NCI-H1105 (cell line): ENCODE results near the gene ZNF831.

ENCODE experiments used
- DNase-seq: peaks from one replicate; lab custom pipeline; 2025; lab: John Stamatoyannopoulos, UW

Gene ZNF831

GRCh38 chr20:59181936-59182335 is 18.3 kb downstream of the ZNF831 start:
- DNase-seq = no peak

DNA sequence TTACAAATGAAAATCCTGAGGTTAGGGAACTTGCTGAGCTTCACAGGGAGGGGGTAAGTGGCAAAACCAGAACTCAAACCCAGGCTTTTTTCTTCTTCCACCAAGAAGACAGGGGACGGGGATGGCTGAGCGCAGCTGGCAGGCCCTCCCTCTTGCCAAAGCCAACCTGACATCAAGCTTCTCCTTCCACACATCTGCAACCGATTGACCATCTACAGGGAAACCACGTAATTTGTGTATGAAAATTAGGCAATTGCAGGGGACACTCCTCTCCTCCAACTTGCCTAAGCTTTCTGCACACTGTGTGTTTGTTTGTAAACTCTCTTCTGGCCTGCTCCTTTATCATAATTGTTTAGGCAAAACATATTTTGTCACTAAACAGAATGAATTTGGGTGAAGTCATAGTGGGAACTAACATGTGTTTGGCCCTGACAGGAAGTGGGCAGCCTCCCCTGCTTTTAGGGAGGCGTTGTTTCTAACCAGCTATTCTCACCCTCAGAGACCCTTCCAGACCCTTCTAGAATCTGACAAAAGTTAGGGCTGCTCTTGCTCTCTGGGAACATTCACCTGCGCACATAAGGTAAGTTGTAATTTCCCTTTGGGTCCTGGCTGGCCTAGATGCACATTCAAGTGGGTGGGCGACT is 18.9 kb downstream of the ZNF831 start:
- DNase-seq = no peak

- no peak for DNase-seq
These were observed 20.1 kb downstream of the ZNF831 start for GRCh38 chr20:59183751-59184150.

GRCh38 chr20:59184880-59185447 is 21.3 kb downstream of the ZNF831 start:
- no peak for DNase-seq

GRCh38 chr20:59185809-59186208 is 22.2 kb downstream of the ZNF831 start:
- no peak for DNase-seq

DNA sequence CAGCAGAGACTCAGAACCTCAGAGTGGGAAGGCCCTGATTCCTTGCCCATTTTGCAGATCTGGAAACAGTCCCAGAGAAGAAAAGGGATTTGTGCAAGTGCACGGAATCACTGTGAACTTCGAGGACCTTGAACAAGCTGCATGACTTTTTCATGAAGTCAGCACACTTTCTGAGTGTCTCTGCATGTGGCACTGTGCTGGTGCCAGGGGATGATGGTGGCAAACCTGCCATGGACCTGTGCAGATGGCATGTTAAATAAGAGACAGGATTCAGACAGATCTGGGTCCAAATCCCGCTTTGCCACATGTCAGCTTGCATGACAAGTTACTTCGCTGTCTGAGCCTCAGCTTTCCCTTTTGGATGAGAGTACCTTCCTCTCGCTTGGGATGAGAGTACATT is 26.8 kb downstream of the ZNF831 start:
- no peak for DNase-seq

- no peak for DNase-seq
These were observed 27.6 kb downstream of the ZNF831 start for GRCh38 chr20:59191036-59191755.

- DNase-seq = no peak
These were observed 28.3 kb downstream of the ZNF831 start for GRCh38 chr20:59191756-59192532.

DNA sequence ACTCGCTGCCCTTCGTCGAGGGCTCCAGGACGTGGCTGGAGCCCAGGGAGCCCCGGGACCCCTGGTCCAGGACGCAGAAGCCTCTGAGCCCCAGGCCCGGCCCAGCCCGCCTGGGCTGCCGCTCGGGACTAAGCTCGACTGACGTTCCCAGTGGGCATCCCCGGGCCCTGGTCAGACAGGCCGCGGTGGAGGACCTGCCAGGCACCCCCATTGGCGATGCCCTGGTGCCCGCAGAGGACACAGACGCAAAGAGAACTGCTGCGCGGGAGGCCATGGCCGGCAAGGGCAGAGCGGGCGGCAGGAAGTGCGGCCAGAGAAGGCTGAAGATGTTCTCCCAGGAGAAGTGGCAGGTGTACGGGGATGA is 28.9 kb downstream of the ZNF831 start:
- no peak for DNase-seq

DNA sequence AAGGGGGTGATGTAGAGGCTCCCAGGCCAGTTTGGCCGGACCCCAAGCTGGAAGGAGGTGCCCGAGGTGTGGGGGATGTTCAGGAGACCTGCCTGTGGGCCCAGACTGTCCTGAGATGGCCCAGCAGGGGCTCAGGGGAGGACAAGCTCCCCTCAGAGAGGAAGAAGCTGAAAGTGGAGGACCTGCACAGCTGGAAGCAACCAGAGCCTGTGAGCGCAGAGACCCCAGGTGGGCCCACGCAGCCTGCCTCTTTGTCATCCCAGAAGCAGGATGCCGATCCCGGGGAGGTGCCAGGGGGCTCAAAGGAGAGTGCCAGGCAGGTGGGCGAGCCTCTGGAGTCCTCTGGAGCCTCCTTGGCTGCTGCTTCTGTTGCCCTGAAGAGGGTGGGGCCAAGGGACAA is 29.7 kb downstream of the ZNF831 start:
- no peak for DNase-seq

- DNase-seq = no peak
These were observed 30.7 kb downstream of the ZNF831 start for GRCh38 chr20:59194023-59194935.

DNA sequence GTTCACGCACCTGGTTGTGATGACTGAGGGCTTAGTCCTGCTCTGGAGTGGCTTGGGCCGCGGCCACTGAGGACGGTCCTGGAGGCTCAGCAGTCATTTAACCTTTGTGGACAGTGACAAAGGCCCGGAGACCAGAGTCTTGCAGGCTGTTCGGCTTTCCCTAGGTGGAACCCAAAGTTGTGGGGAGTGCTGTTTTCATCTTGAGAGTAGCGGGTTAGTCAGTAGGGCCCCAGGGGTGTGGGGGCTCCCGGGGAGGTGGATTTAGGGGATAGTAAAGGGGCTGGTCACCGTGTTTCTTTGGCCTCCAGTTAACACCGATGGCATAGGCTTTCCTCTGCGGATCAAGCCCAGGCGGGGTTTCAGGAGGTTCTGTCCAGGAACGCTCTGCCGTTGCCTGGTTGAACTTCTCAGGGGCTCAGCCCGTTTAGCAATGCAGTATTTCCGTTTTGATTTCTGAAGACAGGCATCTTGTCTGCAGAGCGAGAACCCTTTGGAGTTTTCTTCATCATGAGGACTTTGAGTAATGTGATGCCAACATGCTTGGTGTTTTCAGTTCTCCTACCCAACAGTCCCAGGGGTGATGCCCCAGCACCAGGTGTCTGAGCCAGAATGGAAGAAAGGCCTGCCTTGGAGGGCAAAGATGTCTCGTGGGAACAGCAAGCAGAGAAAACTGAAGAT is 31.8 kb downstream of the ZNF831 start:
- DNase-seq = no peak

DNA sequence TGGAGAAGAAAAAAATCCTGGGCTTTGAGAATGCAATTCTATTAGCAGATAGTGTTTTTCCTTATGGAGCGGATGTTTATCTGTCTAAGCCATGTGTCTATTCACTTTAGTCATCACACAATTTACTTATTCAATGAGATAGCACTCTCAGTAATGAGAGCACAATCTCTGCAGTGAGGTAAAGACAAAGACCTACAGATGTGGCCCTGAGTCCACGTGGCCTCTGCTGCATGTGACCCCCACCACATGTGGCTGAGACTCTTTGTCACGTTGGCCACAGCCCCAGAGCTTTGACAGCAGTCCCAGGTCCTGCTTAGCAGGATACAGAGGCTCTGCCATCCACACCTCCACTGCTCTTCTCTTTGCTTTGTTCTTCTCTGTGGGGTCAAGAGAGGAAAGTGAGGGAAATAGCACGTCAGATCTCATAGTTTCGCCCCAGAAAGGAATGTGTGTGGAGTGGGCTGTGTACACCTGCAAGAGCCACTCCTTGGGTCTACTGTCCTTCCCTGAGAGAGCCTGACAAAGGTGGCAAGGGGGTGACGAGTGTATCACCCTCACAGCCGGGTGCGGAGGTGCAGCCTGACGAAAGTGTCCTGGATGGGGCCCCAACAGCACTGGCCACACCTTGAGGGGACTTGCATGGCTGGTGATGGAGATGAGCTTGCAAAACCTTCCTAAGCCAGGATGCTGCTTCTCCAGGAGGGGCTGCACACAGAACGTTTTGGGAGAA is 40.7 kb downstream of the ZNF831 start:
- DNase-seq = no peak

- DNase-seq = no peak
These were observed 41.4 kb downstream of the ZNF831 start for GRCh38 chr20:59205044-59205443.

DNA sequence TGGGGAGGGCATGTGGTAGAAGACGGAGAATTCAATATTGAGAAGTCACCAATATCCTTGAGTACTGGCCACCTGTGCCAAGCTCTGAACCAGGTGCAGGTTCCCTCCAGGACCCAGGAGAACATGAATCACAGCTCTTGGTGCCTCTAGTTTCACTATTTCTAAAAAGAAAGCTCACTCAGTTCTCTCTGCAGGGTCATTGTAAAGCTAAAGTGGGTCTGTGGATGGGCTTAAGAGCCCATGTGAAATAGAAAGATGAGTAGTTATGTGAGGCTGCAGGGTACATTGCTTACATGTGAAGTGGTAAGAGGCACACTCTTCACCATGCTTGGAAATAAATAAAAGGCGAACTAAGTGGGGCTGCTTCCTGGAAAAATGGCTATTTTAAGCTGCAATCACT is 43.6 kb downstream of the ZNF831 start:
- no peak for DNase-seq

DNA sequence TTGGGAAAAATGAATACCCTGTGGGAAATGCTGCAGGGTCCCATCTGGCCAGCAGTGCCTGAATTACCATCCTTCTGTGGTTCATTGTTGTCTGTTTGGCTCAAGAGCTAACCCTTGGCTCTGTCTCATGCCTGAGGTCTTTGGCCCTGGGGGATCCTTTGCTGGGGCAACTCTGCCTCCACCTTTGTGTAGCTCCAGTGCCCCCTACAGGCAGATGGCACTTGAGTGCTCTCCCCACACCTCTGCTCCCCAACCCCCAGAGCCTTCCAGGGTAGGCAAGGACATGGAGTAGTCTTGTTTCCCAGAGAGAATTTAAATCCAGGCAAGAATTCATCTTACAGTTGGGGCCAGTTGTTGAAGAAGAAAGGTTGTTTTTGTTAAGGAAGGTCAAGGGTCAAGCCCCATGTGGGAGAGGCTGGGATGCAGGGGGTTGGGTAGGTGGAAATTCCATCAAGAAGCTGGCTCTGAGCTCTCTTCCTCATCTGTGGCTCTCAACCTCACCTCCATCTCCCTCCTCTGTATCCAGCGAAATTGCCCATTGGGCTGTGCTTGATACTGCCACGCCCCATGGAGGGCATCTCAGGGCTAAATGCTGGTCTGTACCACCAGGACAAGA is 44.2 kb downstream of the ZNF831 start:
- peak; percentile 61 for DNase-seq

DNA sequence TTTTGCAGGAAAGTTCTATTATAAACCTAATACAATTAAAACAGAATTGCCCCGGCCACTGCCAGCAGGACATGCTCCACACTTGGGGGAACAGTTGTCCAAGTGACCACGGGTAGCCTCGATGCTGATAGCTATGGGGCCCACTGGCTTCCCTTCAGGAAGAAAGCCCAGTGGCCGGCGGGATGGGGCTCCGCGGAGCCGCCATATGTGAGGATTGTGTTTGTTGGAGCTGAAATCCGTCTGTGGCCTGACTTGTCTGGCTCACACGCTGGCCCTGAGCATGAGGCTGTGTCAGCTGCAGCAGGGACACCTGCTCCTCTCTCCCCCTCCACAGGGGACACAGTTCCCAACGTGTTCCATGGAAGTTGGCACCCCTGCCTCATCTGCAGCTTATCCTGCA is 46.6 kb downstream of the ZNF831 start:
- no peak for DNase-seq

DNA sequence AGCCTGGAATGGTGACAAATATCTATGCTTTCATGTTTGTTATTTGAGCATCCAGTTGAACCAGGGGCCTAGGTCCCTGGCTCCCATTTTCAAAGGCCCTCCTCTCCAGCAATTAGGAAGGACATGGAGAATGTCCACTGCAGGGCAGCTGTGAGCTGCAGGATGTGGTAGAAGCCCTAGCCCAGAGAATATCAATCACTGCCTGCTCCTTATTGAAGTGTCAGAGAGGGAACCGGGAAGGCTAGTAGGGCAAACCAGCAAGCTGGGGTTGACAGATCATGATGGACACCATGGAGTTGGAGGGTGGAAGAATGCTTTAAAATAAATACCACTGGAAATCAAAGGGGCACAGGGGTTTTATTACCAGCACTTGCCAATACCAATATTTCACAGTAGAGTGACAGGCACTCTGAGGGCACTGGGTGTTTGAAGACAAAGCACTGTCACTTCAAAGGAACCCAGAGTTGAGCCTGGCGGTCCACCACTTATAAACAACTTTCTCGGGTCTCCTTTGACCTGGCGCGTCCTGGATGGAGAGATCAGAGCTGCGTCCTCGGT is 47.7 kb downstream of the ZNF831 start:
- DNase-seq = no peak

- DNase-seq = no peak
These were observed 50.5 kb downstream of the ZNF831 start for GRCh38 chr20:59214073-59214472.
